GM12878 (cell line): ENCODE measurements around the gene MCM8. TPM values are rescaled to one million over a fixed set of nuclear protein-coding genes. Genes with fewer than 3 reads are reported as not detected.
A peak's percentile ranks its signal among the peaks of the same experiment; 100 is the strongest.

ENCODE experiments used
- ATAC-seq: fragments of 200-7000 bp; cut with Tn5 transposase; 3 replicates; pipeline ENCODE4 v1.9.1; 2020; ENCODE audit warnings: mild to moderate bottlenecking, moderate library complexity
- BruUV-seq: library from RNA; stranded (reverse); fragments of 400-500 nt; replicated peaks from 2 replicates; lab custom pipeline; 2021; lab: Mats Ljungman, UMichigan
- CTCF ChIA-PET: fragments of 300-600 bp; sonication (Branson Sonifier 250); formaldehyde crosslinking; extraction: SDS; loops from one replicate; lab custom pipeline; 2021; ENCODE audit warnings: inconsistent platforms; lab: Yijun Ruan, JAX
- POLR2A ChIA-PET: fragments of 350-600 bp; formaldehyde crosslinking; extraction: SDS; loops from one replicate; lab custom pipeline; 2021; ENCODE audit warnings: inconsistent platforms; lab: Charles Lee
- RAD21 ChIA-PET: fragments of 300-600 bp; sonication (Branson Sonifier 250); formaldehyde crosslinking; loops from one replicate; lab custom pipeline; 2023; ENCODE audit warnings: antibody characterized with exemption; ENCODE audit not compliant: unreplicated experiment; lab: Charles Lee
- SMC1A ChIA-PET: fragments of 300-600 bp; sonication (Branson Sonifier 250); formaldehyde crosslinking; loops from one replicate; lab custom pipeline; 2023; ENCODE audit not compliant: unreplicated experiment, uncharacterized antibody; lab: Charles Lee
- DNase-seq: peaks from one replicate; pipeline ENCODE4 v3.0.0-alpha.2; 2011; ENCODE audit warnings: low read depth, low spot score
- FAIRE-seq: peaks from 3 replicates; lab custom pipeline; 2011; peaks lifted over from hg19 to GRCh38; lab: Jason Lieb, UNC
- H2AFZ ChIP-seq: 2 replicates; pipeline ENCODE4 v1.6.0; 2011; ENCODE audit warnings: low read depth, low read length, control low read depth; ENCODE audit not compliant: control insufficient read depth
- H3K27ac ChIP-seq: 2 replicates; pipeline ENCODE4 v1.5.1; 2011; ENCODE audit warnings: control low read depth; ENCODE audit not compliant: control insufficient read depth, insufficient read depth
- H3K27me3 ChIP-seq, 2 experiments: replicated peaks in 1 of 2; 2 replicates each; pipeline versions ENCODE4 v1.6.0 to v1.6.1; 2011; ENCODE audit warnings: low read length in 1 of 2; ENCODE audit not compliant: control insufficient read depth in 2 of 2, insufficient read depth in 2 of 2
- H3K36me3 ChIP-seq, 2 experiments: 2 replicates each; pipeline ENCODE4 v1.5.1; 2011; ENCODE audit warnings: low read length in 1 of 2; ENCODE audit not compliant: control insufficient read depth in 2 of 2, insufficient read depth in 2 of 2
- H3K4me1 ChIP-seq: 2 replicates; pipeline ENCODE4 v1.6.1; 2011; ENCODE audit warnings: mild to moderate bottlenecking, low read length, moderate library complexity, mixed read lengths; ENCODE audit not compliant: control insufficient read depth, insufficient read depth
- H3K4me2 ChIP-seq: 2 replicates; pipeline ENCODE4 v1.6.0; 2011; ENCODE audit warnings: control low read depth; ENCODE audit not compliant: control insufficient read depth, insufficient read depth
- H3K4me3 ChIP-seq: fragments of 200-600 bp; sonication (generic); 2 replicates; pipeline ENCODE4 v1.5.1; 2016
- H3K79me2 ChIP-seq: 2 replicates; pipeline ENCODE4 v1.6.0; 2011; ENCODE audit warnings: low read length; ENCODE audit not compliant: control insufficient read depth, insufficient read depth
- H3K9ac ChIP-seq: 2 replicates; pipeline ENCODE4 v1.8.0; 2011; ENCODE audit warnings: low read length, control low read depth, mixed read lengths; ENCODE audit not compliant: control insufficient read depth, insufficient read depth
- H3K9me3 ChIP-seq: replicated peaks from 3 replicates; pipeline ENCODE4 v1.5.1; 2011; ENCODE audit warnings: mild to moderate bottlenecking, low read length; ENCODE audit not compliant: control insufficient read depth, insufficient read depth
- H4K20me1 ChIP-seq: 2 replicates; pipeline ENCODE4 v1.6.0; 2011; ENCODE audit not compliant: control insufficient read depth, insufficient read depth
- CEBPB ChIP-seq, 2 experiments: fragments of 150-350 bp in 1 of 2; IDR thresholded peaks; 2 replicates each; pipeline ENCODE4 v1.6.1; 2012 to 2014; ENCODE audit warnings: low read depth in 2 of 2, low read length in 2 of 2, borderline replicate concordance in 1 of 2, inconsistent platforms in 1 of 2
- CHD1 ChIP-seq: IDR thresholded peaks from 2 replicates; pipeline ENCODE4 v1.6.1; 2012; ENCODE audit warnings: low read depth, low read length, improper control_type of control experiment
- ESRRA ChIP-seq: IDR thresholded peaks from 2 replicates; pipeline ENCODE4 v1.6.1; 2012; ENCODE audit warnings: mild to moderate bottlenecking, low read length, improper control_type of control experiment
- FOXM1 ChIP-seq: IDR thresholded peaks from 2 replicates; pipeline ENCODE4 v1.6.1; 2012; ENCODE audit warnings: low read depth, mild to moderate bottlenecking, inconsistent platforms, low read length, moderate library complexity
- HDGF ChIP-seq: fragments of 450-650 bp; IDR thresholded peaks from 2 replicates; pipeline ENCODE4 v1.6.1; 2016; ENCODE audit warnings: antibody characterized with exemption
- JUND ChIP-seq: IDR thresholded peaks from 2 replicates; pipeline ENCODE4 v1.6.1; 2012; ENCODE audit warnings: low read depth, mild to moderate bottlenecking, low read length, improper control_type of control experiment, moderate library complexity
- MEF2B ChIP-seq: fragments of 450-650 bp; IDR thresholded peaks from 2 replicates; pipeline ENCODE4 v1.6.1; 2018; ENCODE audit warnings: mild to moderate bottlenecking, moderate library complexity; ENCODE audit not compliant: partially characterized antibody, poor library complexity, severe bottlenecking
- NFXL1 ChIP-seq: fragments of 450-650 bp; IDR thresholded peaks from 2 replicates; pipeline ENCODE4 v1.6.1; 2017; ENCODE audit warnings: antibody characterized with exemption, mild to moderate bottlenecking, borderline replicate concordance
- RAD51 ChIP-seq: fragments of 450-650 bp; IDR thresholded peaks from 2 replicates; pipeline ENCODE4 v1.6.1; 2016; ENCODE audit warnings: moderate library complexity, mild to moderate bottlenecking, inconsistent platforms
- SMAD1 ChIP-seq: fragments of 450-650 bp; IDR thresholded peaks from 2 replicates; pipeline ENCODE4 v1.6.1; 2018; ENCODE audit warnings: mild to moderate bottlenecking, low read depth; ENCODE audit not compliant: partially characterized antibody
- ZNF274 ChIP-seq: IDR thresholded peaks from one replicate; pipeline ENCODE4 v1.8.0; 2011; ENCODE audit not compliant: insufficient read length, insufficient read depth
- WGBS: methylation state at CpG from one replicate; pipeline ENCODE4 v1.1.6; 2016; ENCODE audit warnings: low lambda C conversion rate; ENCODE audit not compliant: insufficient replicate concordance, insufficient coverage; ENCODE audit errors: missing lambda C conversion rate; 5-methylcytosine and 5-hydroxymethylcytosine counted together
- in situ Hi-C: fragments of 300-500 bp; cut with MboI; formaldehyde crosslinking; loops from 9 replicates; pipeline ENCODE4 v1.14.3; 2018; ENCODE audit warnings: mixed read lengths
- intact Hi-C: fragments of 100-400 bp; cut with micrococcal nuclease; formaldehyde crosslinking; loops from one replicate; pipeline ENCODE4 v1.14.2; 2022; ENCODE audit not compliant: unreplicated experiment
- polyA plus RNA-seq, 11 experiments: library from polyadenylated mRNA; depleted of rRNA in 4 of 11; unstranded in 6 of 11; stranded (reverse) in 5 of 11; fragments of >200 nt; fragmentation: Nextera tagmentation in 4 of 11; fragmentation: Illumina TruSeq in 1 of 11; extraction: Ambion mirVana in 4 of 11; extraction: Trizol in 1 of 11; gene quantifications; 1 replicate in 1 of 11; 2 replicates in 10 of 11; pipeline versions ENCODE4 v1.2.1 to v1.2.3, GENCODE V29; 2011 to 2016; ENCODE audit warnings: inconsistent platforms in 2 of 11, missing spikeins in 2 of 11, low read depth in 1 of 11
- total RNA-seq, 4 experiments: library from RNA; depleted of rRNA in 3 of 4; stranded (reverse); fragments of >200 nt in 3 of 4; fragmentation: Illumina TruSeq in 1 of 4; extraction: Trizol in 1 of 4; gene quantifications; 2 replicates each; pipeline versions ENCODE4 v1.2.1 to v1.2.3, GENCODE V29; 2013 to 2021
- TF ChIP-seq, protein P1 (sequence below): fragments of 450-650 bp; IDR thresholded peaks from 2 replicates; pipeline ENCODE4 v1.6.1; 2017; ENCODE audit warnings: mild to moderate bottlenecking, low read depth, inconsistent platforms; ENCODE audit not compliant: poor library complexity, severe bottlenecking

Gene MCM8
- total and polyA plus RNA-seq, 10 of the 15 experiments (the other 5 are each of a cell fraction or from before 2014, with no cell fraction given): 3.2 to 28.2 (median 16.0) TPM

DNA sequence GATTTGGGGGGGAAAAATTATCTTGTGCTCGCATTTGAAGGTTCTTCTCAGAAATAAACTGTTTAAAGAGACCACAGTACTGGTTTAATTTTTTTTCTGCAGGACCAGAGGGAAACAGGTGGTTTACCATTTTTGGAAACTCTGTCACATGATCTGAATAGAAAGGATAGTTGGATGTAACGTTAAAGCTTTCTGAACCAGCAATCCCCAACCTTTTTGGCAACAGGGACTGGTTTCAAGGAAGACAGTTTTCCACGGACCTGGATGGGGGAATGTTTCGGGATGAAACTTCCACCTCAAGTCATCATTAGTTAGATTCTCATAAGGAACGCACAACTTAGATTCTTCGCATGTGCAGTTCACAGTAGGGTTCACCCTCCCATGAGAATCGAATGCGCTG, 50.4 kb downstream of the MCM8 start:
- CTCF ChIA-PET: interaction anchor here (0.6 to 3.3 kb wide), 6 partner anchors 9 to 472 kb away, joined by 3 to 14 read pairs (median 4); no protein-coding TSS in a partner anchor
- Histone ChIP-seq H2AFZ (no peak overlapping the region), H3K27me3 (no peaks in the 10 kb centered on the region), H3K4me3 (no peak overlapping the region), H3K9ac (no peak overlapping the region), H3K27ac (no peak overlapping the region), H3K79me2 (peaks cover under 1% of the 10 kb centered on the region; the same call in 1 of the 2 replicates), H3K4me2 (no peak overlapping the region), H4K20me1 (no peaks in the 10 kb centered on the region), H3K9me3 (no peaks in the 10 kb centered on the region), H3K4me1 (peaks cover 7% of the 10 kb centered on the region; the same call in 1 of the 2 replicates), H3K36me3 (peaks cover 7 to 8% of the 10 kb centered on the region in 2 experiments; a peak in 3 of 4 replicates)
- POLR2A ChIA-PET: interaction anchor here (0.8 kb wide), 1 partner anchor 9 kb away, joined by 3 read pairs; no protein-coding TSS in a partner anchor
- FAIRE-seq: no peak
- ATAC-seq: no peak
- DNase-seq: no peak
- in situ Hi-C loops (loop anchor here (5.0 kb wide), 1 partner anchor 474 kb away; no protein-coding TSS in a partner anchor), intact Hi-C loops (no loop called here)
- 91% methylated on average over 8 of the region's 8 CpGs for WGBS
- SMC1A ChIA-PET: interaction anchor here (1.7 to 2.6 kb wide), 2 partner anchors 15 to 472 kb away, joined by 6 to 12 read pairs; no protein-coding TSS in a partner anchor
- BruUV-seq: no TSS peak
- RAD21 ChIA-PET: interaction anchor here (0.6 kb wide), 1 partner anchor 421 kb away, joined by 3 read pairs; no protein-coding TSS in a partner anchor
- TF ChIP-seq ZNF274: no peak

DNA sequence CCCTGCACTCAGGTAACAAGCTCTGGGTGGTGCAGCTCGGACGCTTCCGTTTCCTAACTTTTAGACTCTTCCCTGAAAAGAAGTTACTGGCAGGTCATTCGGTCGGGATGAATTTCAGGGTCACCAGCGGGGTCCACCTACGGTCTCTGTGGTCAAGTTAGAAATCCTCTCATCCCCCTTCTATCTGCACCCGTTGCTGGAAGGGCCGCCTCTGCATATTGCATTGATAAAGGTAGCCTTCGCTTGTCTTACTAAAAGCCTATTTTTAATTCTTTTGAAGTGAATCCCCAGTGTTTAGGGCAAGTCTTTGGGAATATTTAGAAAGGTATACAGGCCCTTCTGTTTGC, 56.1 kb downstream of the MCM8 start:
- BruUV-seq: no TSS peak
- H3K4me3 ChIP-seq: peak overlapping the region; percentile 93
- ChIA-PET RAD21 (interaction anchor here (1.1 to 1.2 kb wide), 2 partner anchors 10 to 392 kb away, joined by 3 to 4 read pairs; no protein-coding TSS in a partner anchor), CTCF (interaction anchor here (1.0 to 2.2 kb wide), 2 partner anchors 9 to 478 kb away, joined by 3 to 11 read pairs; no protein-coding TSS in a partner anchor), POLR2A (no interaction called here), SMC1A (interaction anchor here (1.5 to 1.6 kb wide), 2 partner anchors 9 to 11 kb away, joined by 4 to 6 read pairs; no protein-coding TSS in a partner anchor)
- H3K79me2 ChIP-seq: peaks cover 32% of the 10 kb centered on the region
- peak overlapping the region; percentile 73 for H3K27ac ChIP-seq
- H3K36me3 ChIP-seq: peaks cover 0 to 6% of the 10 kb centered on the region in 2 experiments; a peak in 1 of 4 replicates
- H3K9me3 ChIP-seq: no peaks in the 10 kb centered on the region
- in situ Hi-C loops (no loop called here), intact Hi-C loops (no loop called here)
- DNase-seq: no peak
- peak overlapping the region; percentile 86 for H3K9ac ChIP-seq
- peak overlapping the region; percentile 98 for H3K4me2 ChIP-seq
- no peak for FAIRE-seq
- 0% methylated on average over 10 of the region's 10 CpGs for WGBS
- ATAC-seq: no peak; the same call in 2 of the 3 replicates
- no peaks in the 10 kb centered on the region for H3K27me3 ChIP-seq
- peaks cover 2% of the 10 kb centered on the region; the same call in 1 of the 2 replicates for H3K4me1 ChIP-seq
- H2AFZ ChIP-seq: peak overlapping the region; percentile 90; the same call in 1 of the 2 replicates
- no peaks in the 10 kb centered on the region for H4K20me1 ChIP-seq
- TF ChIP-seq CHD1 (no peak), RAD51 (no peak), NFXL1 (no peak), CEBPB (IDR thresholded peaks at IDR 0.05; ENCODE audit: borderline replicate concordance in 1 of 2, low read depth in 2 of 2, low read length in 2 of 2) (no peak), FOXM1 (no peak), ESRRA (no peak), HDGF (no peak), SMAD1 (no peak), MEF2B (no peak), JUND (no peak)
- TF ChIP-seq, protein P1, sequence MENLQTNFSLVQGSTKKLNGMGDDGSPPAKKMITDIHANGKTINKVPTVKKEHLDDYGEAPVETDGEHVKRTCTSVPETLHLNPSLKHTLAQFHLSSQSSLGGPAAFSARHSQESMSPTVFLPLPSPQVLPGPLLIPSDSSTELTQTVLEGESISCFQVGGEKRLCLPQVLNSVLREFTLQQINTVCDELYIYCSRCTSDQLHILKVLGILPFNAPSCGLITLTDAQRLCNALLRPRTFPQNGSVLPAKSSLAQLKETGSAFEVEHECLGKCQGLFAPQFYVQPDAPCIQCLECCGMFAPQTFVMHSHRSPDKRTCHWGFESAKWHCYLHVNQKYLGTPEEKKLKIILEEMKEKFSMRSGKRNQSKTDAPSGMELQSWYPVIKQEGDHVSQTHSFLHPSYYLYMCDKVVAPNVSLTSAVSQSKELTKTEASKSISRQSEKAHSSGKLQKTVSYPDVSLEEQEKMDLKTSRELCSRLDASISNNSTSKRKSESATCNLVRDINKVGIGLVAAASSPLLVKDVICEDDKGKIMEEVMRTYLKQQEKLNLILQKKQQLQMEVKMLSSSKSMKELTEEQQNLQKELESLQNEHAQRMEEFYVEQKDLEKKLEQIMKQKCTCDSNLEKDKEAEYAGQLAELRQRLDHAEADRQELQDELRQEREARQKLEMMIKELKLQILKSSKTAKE: no peak
